BLaER1 treated with 17β-estradiol and CSF1 and Interleukin-3, amounts not matched to agents 10 nM and 100 nM (cell line): ENCODE data around the gene BACH2.

Experiments used
- H3K27ac ChIP-seq, 11 experiments: shearing (Covaris generic); formaldehyde crosslinking; 2 replicates each; pipeline ENCODE4 v1.8.1; 2022
- H3K27me3 ChIP-seq, 11 experiments: shearing (Covaris generic); formaldehyde crosslinking; 2 replicates each; pipeline ENCODE4 v1.8.1; 2022
- H3K36me3 ChIP-seq, 11 experiments: shearing (Covaris generic); formaldehyde crosslinking; 2 replicates each; pipeline ENCODE4 v1.8.1; 2022
- H3K4me1 ChIP-seq, 10 experiments: shearing (Covaris generic); formaldehyde crosslinking; 2 replicates each; pipeline ENCODE4 v1.8.1; 2022
- H3K4me2 ChIP-seq, 11 experiments: shearing (Covaris generic); formaldehyde crosslinking; 2 replicates each; pipeline ENCODE4 v1.8.1; 2022
- H3K4me3 ChIP-seq, 10 experiments: shearing (Covaris generic); formaldehyde crosslinking; 2 replicates each; pipeline ENCODE4 v1.8.1; 2022
- H3K9ac ChIP-seq, 11 experiments: shearing (Covaris generic); formaldehyde crosslinking; 2 replicates each; pipeline ENCODE4 v1.8.1; 2022
- H3K9me3 ChIP-seq, 11 experiments: shearing (Covaris generic); formaldehyde crosslinking; replicated peaks in 1 of 11; 2 replicates each; pipeline ENCODE4 v1.8.1; 2022
- H4K20me1 ChIP-seq, 11 experiments: shearing (Covaris generic); formaldehyde crosslinking; 2 replicates each; pipeline ENCODE4 v1.8.1; 2022
- Cebpa-rat ChIP-seq, 11 experiments: shearing (Covaris generic); IDR thresholded peaks; 2 replicates each; pipeline ENCODE4 v1.8.1; 2022

The BACH2 gene

DNA sequence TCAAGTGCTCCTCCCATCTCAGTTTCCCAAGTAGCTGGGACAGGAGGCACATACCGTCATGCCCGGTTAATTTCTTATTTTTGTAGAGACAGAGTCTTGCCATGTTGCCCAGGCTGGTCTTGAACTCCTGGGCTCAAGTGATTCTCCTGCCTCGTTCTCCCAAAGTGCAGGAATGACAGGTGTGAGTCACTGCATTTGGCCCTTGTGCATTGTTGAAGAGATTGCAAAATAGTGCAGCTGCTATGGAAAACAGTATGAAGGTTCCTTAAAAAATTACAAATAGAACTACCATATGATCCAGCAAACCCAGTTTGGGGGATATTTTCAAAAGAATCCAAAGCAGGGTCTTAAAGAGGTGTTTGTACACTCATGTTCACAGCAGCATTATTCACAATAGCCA lies 333.3 kb downstream of the BACH2 start:
- Histone ChIP-seq H3K9me3 (no peaks in the 10 kb centered on the region), H3K27ac (no peak overlapping the region), H4K20me1 (no peaks in the 10 kb centered on the region; a peak in 1 of 22 replicates), H3K4me1 (no peaks in the 10 kb centered on the region), H3K27me3 (no peaks in the 10 kb centered on the region), H3K4me3 (no peak overlapping the region), H3K36me3 (peaks cover 0 to 50% (median 0%) of the 10 kb centered on the region in 11 experiments; a peak in 8 of 22 replicates), H3K9ac (no peak overlapping the region), H3K4me2 (no peak overlapping the region)
- TF ChIP-seq Cebpa-rat (IDR thresholded peaks at IDR 0.05), result no peak

DNA sequence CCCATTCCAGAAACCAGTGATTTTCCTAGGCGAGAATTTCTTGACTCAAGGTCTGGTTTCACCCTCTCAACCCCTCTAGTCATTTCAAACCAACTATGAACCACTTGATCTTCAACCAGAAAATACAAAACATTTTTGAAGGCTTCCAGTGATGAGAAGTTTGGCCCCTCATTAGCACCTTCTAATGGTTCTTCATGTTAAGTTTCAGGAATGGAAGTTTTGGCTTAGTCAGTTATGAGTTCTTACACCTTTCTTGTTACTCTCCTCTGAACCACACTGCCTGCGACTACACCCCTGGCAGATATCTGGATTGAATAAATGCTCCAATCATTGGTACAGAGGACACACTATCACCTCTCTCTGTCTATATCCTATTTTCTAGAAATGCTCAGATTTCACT lies 335.2 kb downstream of the BACH2 start:
- no peak overlapping the region for H3K4me2 ChIP-seq
- H3K4me1 ChIP-seq, result peaks cover 0 to 6% (median under 1%) of the 10 kb centered on the region in 10 experiments; a peak in 4 of 20 replicates
- no peaks in the 10 kb centered on the region for H3K27me3 ChIP-seq
- H3K4me3 ChIP-seq, result no peak overlapping the region
- no peak overlapping the region for H3K27ac ChIP-seq
- peaks cover 0 to 44% (median 0%) of the 10 kb centered on the region in 11 experiments; a peak in 8 of 22 replicates for H3K36me3 ChIP-seq
- H3K9me3 ChIP-seq, result no peaks in the 10 kb centered on the region
- no peak overlapping the region for H3K9ac ChIP-seq
- H4K20me1 ChIP-seq, result no peaks in the 10 kb centered on the region; a peak in 1 of 22 replicates
- TF ChIP-seq Cebpa-rat (IDR thresholded peaks at IDR 0.05), result no peak

DNA sequence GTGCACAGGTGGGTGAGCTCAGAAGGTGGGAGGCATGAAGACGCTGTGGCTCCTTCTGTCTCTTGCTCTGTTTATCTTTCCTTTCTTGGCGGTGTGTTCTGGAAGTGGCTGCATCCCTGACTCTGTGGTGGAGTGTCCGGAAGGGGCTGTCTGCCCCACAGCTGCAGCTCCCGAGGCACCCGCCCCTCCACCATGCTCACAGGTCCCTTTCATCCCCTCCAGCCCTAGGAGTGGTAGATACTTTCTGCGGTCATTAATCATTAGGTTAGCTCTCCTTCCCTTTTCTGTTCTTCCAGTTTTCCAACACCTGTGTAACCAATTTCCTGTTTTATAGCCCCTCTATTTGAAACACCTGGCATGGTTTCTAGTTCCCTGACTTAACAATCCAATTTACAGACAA lies 336.8 kb downstream of the BACH2 start:
- no peak overlapping the region for H3K4me3 ChIP-seq
- peaks cover 0 to 22% (median 14%) of the 10 kb centered on the region in 10 experiments; a peak in 16 of 20 replicates for H3K4me1 ChIP-seq
- no peaks in the 10 kb centered on the region for H3K27me3 ChIP-seq
- H3K4me2 ChIP-seq, result no peak overlapping the region
- H3K36me3 ChIP-seq, result peaks cover 0 to 40% (median 0%) of the 10 kb centered on the region in 11 experiments; a peak in 7 of 22 replicates
- H3K9ac ChIP-seq, result no peak overlapping the region
- H3K27ac ChIP-seq, result no peak overlapping the region
- TF ChIP-seq Cebpa-rat (IDR thresholded peaks at IDR 0.05), result no peak
- no peaks in the 10 kb centered on the region for H3K9me3 ChIP-seq
- no peaks in the 10 kb centered on the region; a peak in 1 of 22 replicates for H4K20me1 ChIP-seq

DNA sequence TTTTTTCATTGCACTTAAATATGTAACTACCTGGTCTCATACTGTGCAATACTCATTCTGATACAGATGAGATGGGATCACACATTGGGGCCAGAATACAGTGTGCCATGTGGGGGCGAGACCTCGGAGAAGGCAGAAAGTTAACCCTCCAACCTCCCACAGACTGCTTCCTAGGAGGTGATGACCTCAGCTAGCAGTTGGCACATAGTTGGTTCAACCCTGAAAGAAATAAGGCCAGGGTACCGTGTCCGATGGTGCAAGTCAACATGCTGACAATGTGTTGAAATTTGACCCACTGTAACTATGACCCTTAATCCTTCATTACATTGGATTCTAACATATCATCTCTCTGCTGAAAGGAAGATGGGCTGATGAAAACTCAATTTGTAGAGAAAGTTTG lies 340.5 kb downstream of the BACH2 start:
- TF ChIP-seq Cebpa-rat (IDR thresholded peaks at IDR 0.05), result no peak

DNA sequence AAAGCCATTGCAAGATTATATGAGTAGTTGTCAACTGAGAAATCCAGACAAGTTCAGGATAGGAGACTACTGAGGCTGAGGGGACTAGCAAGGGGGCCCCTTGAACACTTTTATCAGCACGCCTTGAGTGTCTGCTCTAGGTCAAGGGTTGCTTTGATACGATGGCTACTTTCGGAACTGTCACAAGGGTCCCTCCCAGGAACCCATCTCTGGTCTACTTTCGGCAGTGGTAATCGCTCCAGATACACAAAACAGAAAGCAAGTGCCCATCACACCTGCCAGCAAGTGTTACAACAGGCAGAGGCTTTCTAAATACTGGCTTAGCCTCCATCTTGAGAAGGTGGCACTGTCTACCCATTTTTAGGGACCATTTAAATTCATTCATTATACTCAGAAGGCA lies 341.3 kb downstream of the BACH2 start:
- peaks cover 29 to 62% (median 52%) of the 10 kb centered on the region in 10 experiments for H3K4me1 ChIP-seq
- no peak for TF ChIP-seq Cebpa-rat (IDR thresholded peaks at IDR 0.05)
- no peak overlapping the region for H3K9ac ChIP-seq
- peak overlapping the region in 8 of 11 experiments; percentile 55 to 72 (median 65); a peak in 11 of 22 replicates for H3K27ac ChIP-seq
- peaks cover 0 to 4% (median 0%) of the 10 kb centered on the region in 11 experiments; a peak in 1 of 22 replicates for H4K20me1 ChIP-seq
- no peak overlapping the region for H3K4me3 ChIP-seq
- H3K36me3 ChIP-seq, result peaks cover 0 to 41% (median 10%) of the 10 kb centered on the region in 11 experiments; a peak in 11 of 22 replicates
- peak overlapping the region in 9 of 11 experiments; percentile 44 to 64 (median 52); a peak in 16 of 22 replicates for H3K4me2 ChIP-seq
- H3K9me3 ChIP-seq, result no peaks in the 10 kb centered on the region
- no peaks in the 10 kb centered on the region for H3K27me3 ChIP-seq

More for the DNA sequence above, 340.5 kb downstream of the BACH2 start:
- Histone ChIP-seq H3K4me1 (peaks cover 29 to 58% (median 48%) of the 10 kb centered on the region in 10 experiments), H3K4me3 (no peak overlapping the region), H4K20me1 (peaks cover 0 to 4% (median 0%) of the 10 kb centered on the region in 11 experiments; a peak in 1 of 22 replicates), H3K36me3 (peaks cover 0 to 38% (median 2%) of the 10 kb centered on the region in 11 experiments; a peak in 8 of 22 replicates), H3K4me2 (peak overlapping the region in 3 of 11 experiments; percentile 6 to 30 (median 15); a peak in 4 of 22 replicates), H3K27ac (peak overlapping the region in 2 of 11 experiments; percentile 7 to 71; a peak in 5 of 22 replicates), H3K27me3 (no peaks in the 10 kb centered on the region), H3K9ac (no peak overlapping the region), H3K9me3 (no peaks in the 10 kb centered on the region)

DNA sequence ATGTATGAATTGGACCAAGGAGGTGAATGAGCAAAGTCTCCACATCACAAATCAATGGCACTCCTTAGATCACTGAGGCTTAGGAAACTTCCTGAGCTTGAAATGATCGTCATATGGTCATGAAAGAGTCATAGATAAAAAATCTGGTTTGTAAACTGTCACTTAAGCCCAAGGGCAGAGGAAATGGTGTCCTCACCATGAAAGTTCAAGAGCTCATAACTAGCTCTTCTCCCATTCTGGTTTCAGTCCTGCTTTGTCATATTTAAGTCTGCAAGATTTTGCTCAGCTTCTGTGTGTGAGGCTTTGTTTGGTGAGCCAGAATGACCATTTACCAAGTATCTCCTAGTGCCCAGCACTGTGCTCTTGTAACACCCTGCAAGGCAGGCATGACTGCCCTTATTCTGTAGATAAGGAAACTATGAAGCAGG lies 341.9 kb downstream of the BACH2 start:
- H3K27ac ChIP-seq, result peak overlapping the region in 9 of 11 experiments; percentile 6 to 72 (median 65); a peak in 16 of 22 replicates
- H3K27me3 ChIP-seq, result no peaks in the 10 kb centered on the region
- peak overlapping the region in 1 of 11 experiments; percentile 41; a peak in 2 of 22 replicates for H3K9ac ChIP-seq
- H3K36me3 ChIP-seq, result peaks cover 0 to 41% (median 16%) of the 10 kb centered on the region in 11 experiments; a peak in 12 of 22 replicates
- peak overlapping the region in 9 of 11 experiments; percentile 44 to 64 (median 52); a peak in 18 of 22 replicates for H3K4me2 ChIP-seq
- no peaks in the 10 kb centered on the region for H3K9me3 ChIP-seq
- no peak for TF ChIP-seq Cebpa-rat (IDR thresholded peaks at IDR 0.05)
- peaks cover 29 to 62% (median 52%) of the 10 kb centered on the region in 10 experiments for H3K4me1 ChIP-seq
- no peak overlapping the region for H3K4me3 ChIP-seq
- H4K20me1 ChIP-seq, result peaks cover 0 to 4% (median 0%) of the 10 kb centered on the region in 11 experiments; a peak in 1 of 22 replicates

DNA sequence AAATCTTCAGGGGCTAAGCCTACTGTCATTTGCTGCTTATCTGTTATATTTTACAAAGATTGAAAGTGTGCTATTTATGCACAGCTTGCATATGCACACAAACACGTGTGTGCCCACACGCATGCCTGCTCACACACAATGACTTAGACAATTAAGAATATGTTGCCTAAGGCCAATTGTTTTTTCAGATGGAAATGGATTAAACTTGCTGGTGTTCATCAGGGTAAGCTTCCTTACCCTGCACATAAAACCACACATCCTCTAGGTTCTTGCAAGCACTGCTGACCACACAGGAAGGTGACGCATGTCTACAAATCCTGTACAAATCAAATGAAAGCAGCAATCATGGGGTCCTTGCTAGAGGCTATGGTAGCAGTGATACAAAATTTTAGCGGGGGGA lies 344.0 kb downstream of the BACH2 start:
- peaks cover 29 to 62% (median 52%) of the 10 kb centered on the region in 10 experiments for H3K4me1 ChIP-seq
- H3K4me2 ChIP-seq, result peak overlapping the region; percentile 51 to 83 (median 73)
- H3K27ac ChIP-seq, result peak overlapping the region in 9 of 11 experiments; percentile 58 to 90 (median 87); a peak in 18 of 22 replicates
- peaks cover 0 to 59% (median 24%) of the 10 kb centered on the region in 11 experiments; a peak in 13 of 22 replicates for H3K36me3 ChIP-seq
- TF ChIP-seq Cebpa-rat (IDR thresholded peaks at IDR 0.05), result peak in 8 of 11 experiments; percentile 33 to 85 (median 61); a peak in 14 of 22 replicates
- H3K4me3 ChIP-seq, result peak overlapping the region in 2 of 10 experiments; percentile 20 to 36; a peak in 3 of 20 replicates
- H3K9ac ChIP-seq, result peak overlapping the region in 9 of 11 experiments; percentile 18 to 77 (median 72); a peak in 16 of 22 replicates
- peaks cover 0 to 4% (median 0%) of the 10 kb centered on the region in 11 experiments; a peak in 1 of 22 replicates for H4K20me1 ChIP-seq
- H3K27me3 ChIP-seq, result no peaks in the 10 kb centered on the region
- H3K9me3 ChIP-seq, result no peaks in the 10 kb centered on the region

DNA sequence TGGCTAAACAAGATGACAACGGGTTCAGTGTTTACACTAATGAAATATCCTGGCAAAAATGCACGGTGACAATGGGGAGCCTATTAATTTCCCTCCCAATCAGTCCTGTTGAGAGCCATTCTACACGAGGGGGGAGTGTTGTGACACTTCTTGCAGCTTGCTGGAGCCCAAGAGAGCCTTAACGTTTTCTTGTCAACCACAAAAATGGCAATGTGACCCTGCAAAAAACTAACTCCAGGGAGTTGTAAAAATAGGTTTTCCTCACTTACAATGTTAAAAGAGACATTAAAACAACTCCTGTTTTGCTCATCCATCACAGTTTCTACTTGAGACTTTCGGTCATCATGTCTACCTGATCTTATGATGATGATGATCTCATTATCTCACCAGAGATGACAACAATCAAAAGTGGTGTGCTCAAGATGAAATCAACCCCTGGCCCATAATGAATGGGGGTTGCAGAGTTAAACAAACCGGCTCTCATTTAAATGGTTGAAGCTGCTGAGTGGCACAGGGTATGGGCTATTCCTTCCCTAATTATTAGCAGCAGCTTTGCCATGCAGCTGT lies 344.5 kb downstream of the BACH2 start:
- Histone ChIP-seq H4K20me1 (peaks cover 0 to 4% (median 0%) of the 10 kb centered on the region in 11 experiments; a peak in 1 of 22 replicates), H3K9me3 (no peaks in the 10 kb centered on the region), H3K4me2 (peak overlapping the region; percentile 51 to 83 (median 73)), H3K36me3 (peaks cover 0 to 56% (median 24%) of the 10 kb centered on the region in 11 experiments; a peak in 13 of 22 replicates), H3K27ac (peak overlapping the region in 9 of 11 experiments; percentile 58 to 90 (median 87); a peak in 18 of 22 replicates), H3K27me3 (no peaks in the 10 kb centered on the region), H3K9ac (peak overlapping the region in 9 of 11 experiments; percentile 15 to 77 (median 72); a peak in 16 of 22 replicates), H3K4me1 (peaks cover 29 to 62% (median 52%) of the 10 kb centered on the region in 10 experiments), H3K4me3 (peak overlapping the region in 2 of 10 experiments; percentile 20 to 36; a peak in 2 of 20 replicates)
- TF ChIP-seq Cebpa-rat (IDR thresholded peaks at IDR 0.05), result no peak
